RKO (cell line): Measurements from ENCODE around the gene DNAAF2.
A peak's percentile ranks its signal among the peaks of the same experiment; 100 is the strongest.
"Not testable (repeated sequence)": the region's sequence is repeated elsewhere in the genome, so short reads cannot be mapped to it uniquely, and the experiment has no call there.

ENCODE experiments used
- DNase-seq: peaks from one replicate; pipeline ENCODE4 v3.0.0-alpha.2; 2016; ENCODE audit warnings: low spot score

DNAAF2 gene

GRCh38 chr14:49634547-49635334, at the start of gene DNAAF2:
TSS of gene DNAAF2 (minus strand) at chr14:49635244. CDS start at chr14:49635149, 95 bp downstream.
- peak; percentile 88 for DNase-seq

DNA sequence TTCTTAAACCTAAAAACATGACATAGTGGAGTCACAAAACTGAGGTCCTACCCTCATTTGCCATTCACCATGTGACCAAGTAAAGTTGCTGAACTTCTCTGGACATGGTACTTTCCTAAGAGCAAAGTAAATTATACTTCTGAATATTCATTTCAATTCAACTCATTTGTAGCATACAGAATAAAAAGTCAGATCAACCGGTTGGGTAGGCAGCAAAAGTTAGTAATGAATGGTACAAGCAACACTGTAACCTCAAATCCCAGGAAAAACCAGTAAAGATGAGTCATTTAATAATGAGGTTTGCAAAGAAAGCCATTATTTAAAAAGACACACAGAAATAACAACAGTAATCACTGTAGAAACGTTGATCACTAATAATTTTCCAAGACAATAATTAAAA, 44.2 kb upstream of the DNAAF2 start:
- no peak for DNase-seq

- no peak for DNase-seq
Observed at GRCh38 chr14:49677643-49678042, 42.6 kb upstream of the DNAAF2 start.

DNA sequence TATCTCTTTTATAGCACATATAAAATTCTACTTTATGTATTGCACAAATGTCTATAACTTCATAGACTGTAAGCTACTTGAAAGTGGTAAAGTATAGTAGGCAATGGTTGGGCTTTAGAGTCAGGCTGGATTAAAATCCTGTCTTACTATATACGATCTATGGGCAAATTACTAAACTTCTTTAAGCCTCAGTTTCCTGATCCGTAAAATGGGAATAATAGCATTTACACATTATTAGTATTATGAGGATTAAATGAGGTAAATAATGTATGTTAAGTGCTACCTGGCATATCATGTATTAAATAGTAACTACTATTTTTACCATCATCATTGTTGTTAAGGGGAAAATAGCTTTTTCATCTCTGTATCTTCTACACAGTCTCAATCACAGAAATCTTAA, 38.5 kb upstream of the DNAAF2 start:
- no peak for DNase-seq

DNA sequence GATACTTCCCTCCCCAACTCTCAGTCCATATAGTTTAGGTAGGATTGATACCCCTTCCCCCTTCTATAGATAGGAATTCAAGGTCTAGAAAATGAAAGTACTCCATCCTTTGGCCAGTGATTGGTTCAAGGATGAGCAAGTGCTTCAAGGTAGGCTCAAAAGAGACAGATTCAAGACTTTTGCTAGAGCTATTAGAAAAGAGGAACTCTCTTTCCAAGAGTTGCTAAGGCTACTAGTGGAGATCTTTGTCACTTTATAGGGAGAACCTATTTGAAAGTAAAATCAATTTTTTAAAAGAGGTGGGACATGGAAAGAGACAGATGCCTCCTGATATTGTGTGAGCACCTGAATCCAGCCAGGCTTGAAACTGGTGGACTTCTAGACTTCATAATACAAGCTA, 35.4 kb upstream of the DNAAF2 start:
- DNase-seq: no peak

GRCh38 chr14:49659526-49660455, 24.7 kb upstream of the DNAAF2 start:
- DNase-seq: no peak

- DNase-seq: not testable (repeated sequence)
Observed at GRCh38 chr14:49657500-49657899, 22.5 kb upstream of the DNAAF2 start.

DNA sequence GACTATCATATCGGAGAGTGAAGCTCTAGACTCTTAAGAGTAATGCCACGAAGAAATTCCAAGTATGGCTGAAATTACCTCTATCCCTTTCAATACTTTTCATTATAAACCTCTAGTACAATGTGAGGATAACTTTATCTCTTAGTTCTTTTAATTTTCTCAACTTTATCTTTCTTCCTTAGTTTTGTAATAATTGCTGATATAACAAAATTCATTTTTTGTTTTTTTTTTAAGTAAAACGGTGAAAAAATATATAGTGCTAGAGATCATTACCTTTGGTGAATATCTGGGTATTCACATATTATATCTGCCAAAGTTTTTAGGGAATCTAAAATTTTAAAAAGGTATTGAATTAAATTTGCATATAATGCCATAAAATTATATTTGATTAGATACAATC, 19.5 kb upstream of the DNAAF2 start:
- no peak for DNase-seq

GRCh38 chr14:49653508-49653907, 18.5 kb upstream of the DNAAF2 start:
- no peak for DNase-seq

DNA sequence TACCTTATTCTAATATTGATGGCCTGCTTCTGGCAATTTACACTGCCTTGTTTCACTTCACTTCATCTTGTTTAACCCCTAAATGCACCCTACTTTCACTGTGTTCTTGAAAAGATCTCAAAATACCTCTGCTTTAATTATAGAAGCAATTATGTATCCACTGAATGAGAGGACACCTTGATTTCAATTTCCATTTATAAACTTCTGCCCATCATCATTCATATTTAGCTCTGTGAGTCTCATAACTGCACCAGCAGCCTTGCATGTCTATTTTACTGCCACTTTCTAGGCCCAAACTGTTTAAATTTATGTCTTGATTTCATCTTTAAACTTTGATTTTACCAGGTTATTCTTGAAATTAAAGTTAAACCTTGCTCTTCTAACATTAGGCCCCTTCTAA, 7.1 kb upstream of the DNAAF2 start:
- no peak for DNase-seq

GRCh38 chr14:49641697-49642129, 6.7 kb upstream of the DNAAF2 start:
- DNase-seq: no peak

DNA sequence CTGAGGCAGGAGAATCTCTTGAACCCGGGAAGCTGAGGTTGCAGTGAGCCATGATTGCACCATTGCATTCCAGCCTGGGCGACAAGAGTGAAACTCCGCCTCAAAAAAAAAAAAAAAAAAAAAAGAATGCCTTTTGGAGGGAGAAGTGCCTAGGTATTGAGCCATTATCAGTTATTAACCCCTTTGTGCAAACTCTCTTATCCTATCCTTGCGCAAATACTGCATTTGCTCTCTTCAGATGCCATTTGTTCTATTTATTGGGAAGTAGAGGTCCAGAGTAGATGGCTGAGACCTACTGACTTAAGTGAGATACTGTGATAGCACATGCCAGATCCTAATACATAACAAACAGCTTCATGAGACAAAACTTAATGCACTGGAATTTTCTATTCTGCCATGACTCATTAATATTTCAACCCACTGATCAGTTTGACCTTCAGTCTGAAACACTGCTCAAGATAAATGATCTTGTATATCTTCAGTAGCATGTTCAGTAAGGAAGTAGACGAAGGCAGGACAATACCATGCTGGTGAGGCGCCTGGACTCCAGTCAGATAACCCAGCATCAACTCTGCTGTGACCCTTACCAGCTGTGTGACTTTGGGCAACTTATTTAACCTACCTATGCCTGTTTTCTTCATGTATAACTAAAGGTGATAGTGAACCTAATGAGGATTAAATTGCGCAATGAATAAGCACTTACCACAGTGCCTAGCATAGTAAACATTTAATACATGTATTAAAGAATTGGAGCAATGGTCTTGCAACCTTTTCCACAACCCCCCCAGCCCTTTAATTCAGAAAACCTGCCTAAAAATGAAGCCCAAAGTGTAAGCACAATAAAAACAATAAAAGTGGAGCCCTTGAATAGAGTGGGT, 5.7 kb upstream of the DNAAF2 start:
- DNase-seq: no peak

DNA sequence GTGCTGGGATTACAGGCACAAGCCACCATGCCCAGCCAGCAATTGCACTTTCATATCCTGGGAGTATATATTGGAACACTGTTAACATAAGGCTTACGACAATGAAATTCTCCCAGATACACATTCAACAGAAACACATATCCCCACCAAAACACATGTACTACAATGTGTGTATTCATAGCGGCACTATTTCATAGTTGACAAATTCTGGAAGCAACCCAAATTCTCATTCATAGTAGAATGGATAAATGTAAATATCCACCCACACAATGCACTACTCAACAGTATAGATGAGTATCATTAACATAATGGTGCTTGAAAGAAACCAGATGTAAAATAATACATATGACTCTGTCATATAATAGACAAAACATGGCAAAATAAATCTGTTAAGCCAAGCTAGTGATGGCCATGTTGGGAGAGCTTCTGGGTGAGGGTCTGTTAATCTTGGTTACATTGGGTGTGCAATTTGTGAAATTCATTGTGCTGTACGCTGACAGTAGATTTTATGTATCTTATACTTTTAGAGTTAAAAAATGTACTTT, 2.6 kb upstream of the DNAAF2 start:
- no peak for DNase-seq

GRCh38 chr14:49636866-49637265, 1.8 kb upstream of the DNAAF2 start:
- no peak for DNase-seq

GRCh38 chr14:49633640-49634546, 1.2 kb downstream of the DNAAF2 start:
- peak; percentile 94 for DNase-seq

- DNase-seq: no peak
Observed at GRCh38 chr14:49623941-49624839, 10.9 kb downstream of the DNAAF2 start.

- DNase-seq: peak; percentile 40
Observed at GRCh38 chr14:49623387-49623786, 11.7 kb downstream of the DNAAF2 start.

DNA sequence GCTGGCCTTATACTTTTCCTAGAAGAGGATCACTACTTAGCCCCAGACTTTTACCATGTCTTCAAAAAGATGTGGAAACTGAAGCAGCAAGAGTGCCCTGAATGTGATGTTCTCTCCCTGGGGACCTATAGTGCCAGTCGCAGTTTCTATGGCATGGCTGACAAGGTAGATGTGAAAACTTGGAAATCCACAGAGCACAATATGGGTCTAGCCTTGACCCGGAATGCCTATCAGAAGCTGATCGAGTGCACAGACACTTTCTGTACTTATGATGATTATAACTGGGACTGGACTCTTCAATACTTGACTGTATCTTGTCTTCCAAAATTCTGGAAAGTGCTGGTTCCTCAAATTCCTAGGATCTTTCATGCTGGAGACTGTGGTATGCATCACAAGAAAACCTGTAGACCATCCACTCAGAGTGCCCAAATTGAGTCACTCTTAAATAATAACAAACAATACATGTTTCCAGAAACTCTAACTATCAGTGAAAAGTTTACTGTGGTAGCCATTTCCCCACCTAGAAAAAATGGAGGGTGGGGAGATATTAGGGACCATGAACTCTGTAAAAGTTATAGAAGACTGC, 12.9 kb downstream of the DNAAF2 start:
- DNase-seq: peak; percentile 57
